Measurements from ENCODE around the gene MBD3.

DNA sequence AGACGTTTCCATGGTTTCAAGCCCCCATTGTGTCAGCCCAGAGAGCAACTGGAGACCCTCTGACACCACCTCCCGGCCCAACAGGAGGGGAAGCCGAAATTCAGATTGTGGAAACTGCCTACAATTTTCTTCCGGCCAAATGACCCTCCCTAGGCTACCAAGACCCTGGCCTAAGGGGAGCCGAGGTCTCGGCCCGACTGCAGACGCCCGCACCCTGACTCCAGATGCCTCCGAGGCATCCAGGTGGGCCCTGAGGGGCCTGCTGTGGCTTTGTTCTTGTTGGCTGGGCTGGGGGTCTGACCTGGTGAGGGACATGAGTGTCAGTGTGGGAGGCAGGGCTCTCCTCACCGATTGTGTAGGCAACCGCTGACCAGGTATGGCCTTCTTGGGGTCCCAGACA is 34.1 kb downstream of the MBD3 start:
- no peak for TF ChIP-seq POLR2A (IDR thresholded peaks at IDR 0.05)
- TF ChIP-seq, protein P1, sequence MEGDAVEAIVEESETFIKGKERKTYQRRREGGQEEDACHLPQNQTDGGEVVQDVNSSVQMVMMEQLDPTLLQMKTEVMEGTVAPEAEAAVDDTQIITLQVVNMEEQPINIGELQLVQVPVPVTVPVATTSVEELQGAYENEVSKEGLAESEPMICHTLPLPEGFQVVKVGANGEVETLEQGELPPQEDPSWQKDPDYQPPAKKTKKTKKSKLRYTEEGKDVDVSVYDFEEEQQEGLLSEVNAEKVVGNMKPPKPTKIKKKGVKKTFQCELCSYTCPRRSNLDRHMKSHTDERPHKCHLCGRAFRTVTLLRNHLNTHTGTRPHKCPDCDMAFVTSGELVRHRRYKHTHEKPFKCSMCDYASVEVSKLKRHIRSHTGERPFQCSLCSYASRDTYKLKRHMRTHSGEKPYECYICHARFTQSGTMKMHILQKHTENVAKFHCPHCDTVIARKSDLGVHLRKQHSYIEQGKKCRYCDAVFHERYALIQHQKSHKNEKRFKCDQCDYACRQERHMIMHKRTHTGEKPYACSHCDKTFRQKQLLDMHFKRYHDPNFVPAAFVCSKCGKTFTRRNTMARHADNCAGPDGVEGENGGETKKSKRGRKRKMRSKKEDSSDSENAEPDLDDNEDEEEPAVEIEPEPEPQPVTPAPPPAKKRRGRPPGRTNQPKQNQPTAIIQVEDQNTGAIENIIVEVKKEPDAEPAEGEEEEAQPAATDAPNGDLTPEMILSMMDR (IDR thresholded peaks at IDR 0.05), result no peak

Data from transverse colon (tissue), 3 donors.